KBM-7 (cell line): Measurements from ENCODE around the gene HEXIM2.
A peak's percentile ranks its signal among the peaks of the same experiment; 100 is the strongest.

Experiments
- DNase-seq: peaks from one replicate; pipeline ENCODE4 v3.0.0-alpha.2; 2015
- in situ Hi-C: fragments of 300-500 bp; cut with MboI; formaldehyde crosslinking; loops from 2 replicates; pipeline ENCODE4 v1.14.3; 2020; ENCODE audit warnings: low sequenced_read_pairs, low pct_unique_long_range_greater_than_20kb, mixed read lengths

HEXIM2 gene

GRCh38 chr17:45137561-45138305 lies 23.9 kb upstream of the HEXIM2 start:
- in situ Hi-C loops: no loop called here
- DNase-seq: no peak

- in situ Hi-C loops: no loop called here
- DNase-seq: no peak
Observed at GRCh38 chr17:45138911-45139532, 22.7 kb upstream of the HEXIM2 start.

- no peak for DNase-seq
- in situ Hi-C loops: no loop called here
Observed at GRCh38 chr17:45139533-45139920, 22.1 kb upstream of the HEXIM2 start.

- in situ Hi-C loops: no loop called here
- DNase-seq: no peak
Observed at GRCh38 chr17:45143094-45143670, 18.5 kb upstream of the HEXIM2 start.

- in situ Hi-C loops: no loop called here
- DNase-seq: no peak
Observed at GRCh38 chr17:45143767-45144198, 17.9 kb upstream of the HEXIM2 start.

GRCh38 chr17:45144199-45145034 lies 17.3 kb upstream of the HEXIM2 start:
- in situ Hi-C loops: no loop called here
- no peak for DNase-seq

- DNase-seq: no peak
- in situ Hi-C loops: no loop called here
Observed at GRCh38 chr17:45145035-45145389, 16.7 kb upstream of the HEXIM2 start.

GRCh38 chr17:45146166-45146565 lies 15.5 kb upstream of the HEXIM2 start:
- in situ Hi-C loops: no loop called here
- no peak for DNase-seq

GRCh38 chr17:45146592-45146889 lies 15.1 kb upstream of the HEXIM2 start:
- in situ Hi-C loops: no loop called here
- DNase-seq: no peak

- in situ Hi-C loops: no loop called here
- DNase-seq: no peak
Observed at GRCh38 chr17:45146890-45147580, 14.6 kb upstream of the HEXIM2 start.

- peak; percentile 93 for DNase-seq
- in situ Hi-C loops: no loop called here
Observed at GRCh38 chr17:45147581-45148182, 14.0 kb upstream of the HEXIM2 start.

GRCh38 chr17:45148183-45149036 lies 13.3 kb upstream of the HEXIM2 start, which contains the start of gene HEXIM1:
HEXIM1 (plus strand) TSS chr17:45148475; CDS start chr17:45149191, 716 bp downstream.
- in situ Hi-C loops: no loop called here
- DNase-seq: peak; percentile 100

GRCh38 chr17:45149037-45149668 lies 12.5 kb upstream of the HEXIM2 start:
- in situ Hi-C loops: no loop called here
- DNase-seq: peak; percentile 87

GRCh38 chr17:45149669-45150664 lies 11.7 kb upstream of the HEXIM2 start:
- in situ Hi-C loops: no loop called here
- DNase-seq: peak; percentile 57

- peak; percentile 54 for DNase-seq
- in situ Hi-C loops: no loop called here
Observed at GRCh38 chr17:45150911-45151809, 10.5 kb upstream of the HEXIM2 start.

- in situ Hi-C loops: no loop called here
- no peak for DNase-seq
Observed at GRCh38 chr17:45155029-45155428, 6.6 kb upstream of the HEXIM2 start.
